SK-N-SH (cell line): ENCODE data around the gene MS4A4A.

Experiments used
- EP300 ChIP-seq, 2 experiments: IDR thresholded peaks; 2 replicates each; pipeline versions ENCODE4 v1.4.0 to v1.6.1; 2012; ENCODE audit warnings: borderline replicate concordance in 1 of 2, low read depth in 1 of 2, low read length in 1 of 2
- GABPA ChIP-seq: IDR thresholded peaks from 2 replicates; pipeline ENCODE4 v1.4.0; 2012; ENCODE audit warnings: low read depth, mild to moderate bottlenecking
- GATA2 ChIP-seq: sonication (generic); formaldehyde crosslinking; IDR thresholded peaks from 2 replicates; pipeline ENCODE4 v1.5.0; 2020; ENCODE audit warnings: mild to moderate bottlenecking, missing genetic modification reagents
- MXI1 ChIP-seq: IDR thresholded peaks from 2 replicates; pipeline ENCODE4 v1.6.1; 2012; ENCODE audit warnings: mild to moderate bottlenecking, low read depth, low read length, improper control_type of control experiment
- POLR2AphosphoS5 ChIP-seq: IDR thresholded peaks from 2 replicates; pipeline ENCODE4 v1.6.1; 2012; ENCODE audit warnings: low read depth, low read length
- RAD21 ChIP-seq: IDR thresholded peaks from 2 replicates; pipeline ENCODE4 v1.6.1; 2012; ENCODE audit warnings: mild to moderate bottlenecking, low read length
- RCOR1 ChIP-seq: fragments of 150-350 bp; IDR thresholded peaks from 2 replicates; pipeline ENCODE4 v1.6.1; 2017; ENCODE audit warnings: antibody characterized with exemption, low read length
- TAF1 ChIP-seq: IDR thresholded peaks from 2 replicates; pipeline ENCODE4 v1.6.1; 2012; ENCODE audit warnings: low read depth, mild to moderate bottlenecking, low read length, moderate library complexity, borderline replicate concordance
- TEAD4 ChIP-seq: IDR thresholded peaks from 2 replicates; pipeline ENCODE4 v1.4.0; 2012; ENCODE audit warnings: mild to moderate bottlenecking, borderline replicate concordance; ENCODE audit not compliant: insufficient read depth
- YY1 ChIP-seq: IDR thresholded peaks from 2 replicates; pipeline ENCODE4 v1.4.0; 2012; ENCODE audit warnings: low read depth, mild to moderate bottlenecking
- TF ChIP-seq, protein P1 (sequence below): fragments of 200-600 bp; sonication (generic); IDR thresholded peaks from 2 replicates; pipeline ENCODE4 v1.6.1; 2017; ENCODE audit warnings: antibody characterized with exemption, mild to moderate bottlenecking, moderate library complexity
- TF ChIP-seq, protein P2 (sequence below): fragments of 150-350 bp; IDR thresholded peaks from 2 replicates; pipeline ENCODE4 v1.6.1; 2016; ENCODE audit warnings: mild to moderate bottlenecking, low read depth, low read length
- TF ChIP-seq, protein P3 (sequence below): fragments of 150-350 bp; IDR thresholded peaks from 2 replicates; pipeline ENCODE4 v1.6.1; 2017; ENCODE audit warnings: antibody characterized with exemption, low read length, low read depth, borderline replicate concordance

DNA sequence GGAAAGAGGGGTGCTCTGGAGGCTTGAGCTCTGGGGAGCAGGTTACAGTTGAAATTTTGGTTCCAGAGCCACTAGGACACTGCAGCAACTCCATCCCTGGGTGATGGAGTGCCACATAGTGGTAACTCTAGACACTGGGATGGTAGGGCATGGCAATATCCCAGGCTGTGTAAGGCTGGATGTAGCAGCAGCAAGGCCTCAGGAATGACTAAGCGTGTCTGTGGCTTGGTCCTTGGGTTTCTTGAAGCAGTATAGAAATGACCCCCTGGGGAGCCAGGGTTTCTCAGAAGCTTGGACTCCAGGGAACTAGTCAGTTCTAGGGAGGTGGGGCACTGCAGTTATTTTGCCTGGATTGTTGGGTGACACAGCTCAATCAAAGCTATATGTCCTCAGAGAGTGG, 8.1 kb downstream of the MS4A4A start:
- no peak for TF ChIP-seq GATA2 (CRISPR knock-in tag)
- TF ChIP-seq, protein P1, sequence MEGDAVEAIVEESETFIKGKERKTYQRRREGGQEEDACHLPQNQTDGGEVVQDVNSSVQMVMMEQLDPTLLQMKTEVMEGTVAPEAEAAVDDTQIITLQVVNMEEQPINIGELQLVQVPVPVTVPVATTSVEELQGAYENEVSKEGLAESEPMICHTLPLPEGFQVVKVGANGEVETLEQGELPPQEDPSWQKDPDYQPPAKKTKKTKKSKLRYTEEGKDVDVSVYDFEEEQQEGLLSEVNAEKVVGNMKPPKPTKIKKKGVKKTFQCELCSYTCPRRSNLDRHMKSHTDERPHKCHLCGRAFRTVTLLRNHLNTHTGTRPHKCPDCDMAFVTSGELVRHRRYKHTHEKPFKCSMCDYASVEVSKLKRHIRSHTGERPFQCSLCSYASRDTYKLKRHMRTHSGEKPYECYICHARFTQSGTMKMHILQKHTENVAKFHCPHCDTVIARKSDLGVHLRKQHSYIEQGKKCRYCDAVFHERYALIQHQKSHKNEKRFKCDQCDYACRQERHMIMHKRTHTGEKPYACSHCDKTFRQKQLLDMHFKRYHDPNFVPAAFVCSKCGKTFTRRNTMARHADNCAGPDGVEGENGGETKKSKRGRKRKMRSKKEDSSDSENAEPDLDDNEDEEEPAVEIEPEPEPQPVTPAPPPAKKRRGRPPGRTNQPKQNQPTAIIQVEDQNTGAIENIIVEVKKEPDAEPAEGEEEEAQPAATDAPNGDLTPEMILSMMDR: no peak
- TF ChIP-seq, protein P2, sequence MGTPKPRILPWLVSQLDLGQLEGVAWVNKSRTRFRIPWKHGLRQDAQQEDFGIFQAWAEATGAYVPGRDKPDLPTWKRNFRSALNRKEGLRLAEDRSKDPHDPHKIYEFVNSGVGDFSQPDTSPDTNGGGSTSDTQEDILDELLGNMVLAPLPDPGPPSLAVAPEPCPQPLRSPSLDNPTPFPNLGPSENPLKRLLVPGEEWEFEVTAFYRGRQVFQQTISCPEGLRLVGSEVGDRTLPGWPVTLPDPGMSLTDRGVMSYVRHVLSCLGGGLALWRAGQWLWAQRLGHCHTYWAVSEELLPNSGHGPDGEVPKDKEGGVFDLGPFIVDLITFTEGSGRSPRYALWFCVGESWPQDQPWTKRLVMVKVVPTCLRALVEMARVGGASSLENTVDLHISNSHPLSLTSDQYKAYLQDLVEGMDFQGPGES: no peak
- TF ChIP-seq MXI1: no peak
- no peak for TF ChIP-seq YY1
- TF ChIP-seq TAF1: no peak
- TF ChIP-seq, protein P3, sequence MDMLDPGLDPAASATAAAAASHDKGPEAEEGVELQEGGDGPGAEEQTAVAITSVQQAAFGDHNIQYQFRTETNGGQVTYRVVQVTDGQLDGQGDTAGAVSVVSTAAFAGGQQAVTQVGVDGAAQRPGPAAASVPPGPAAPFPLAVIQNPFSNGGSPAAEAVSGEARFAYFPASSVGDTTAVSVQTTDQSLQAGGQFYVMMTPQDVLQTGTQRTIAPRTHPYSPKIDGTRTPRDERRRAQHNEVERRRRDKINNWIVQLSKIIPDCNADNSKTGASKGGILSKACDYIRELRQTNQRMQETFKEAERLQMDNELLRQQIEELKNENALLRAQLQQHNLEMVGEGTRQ: no peak
- TF ChIP-seq TEAD4: no peak
- no peak for TF ChIP-seq RCOR1
- no peak for TF ChIP-seq GABPA
- no peak for TF ChIP-seq RAD21
- no peak for TF ChIP-seq EP300 (IDR thresholded peaks at IDR 0.05; ENCODE audit: borderline replicate concordance in 1 of 2, low read depth in 1 of 2, low read length in 1 of 2)
- no peak for TF ChIP-seq POLR2AphosphoS5
